Mucosa of stomach (tissue), 1 donor: ENCODE measurements around the gene PVALEF.

ENCODE experiments used
- H3K27me3 ChIP-seq: one replicate; pipeline ENCODE4 v1.7.0; 2013; ENCODE audit warnings: mild to moderate bottlenecking, low read length; ENCODE audit not compliant: control insufficient read depth, insufficient read depth
- H3K36me3 ChIP-seq: one replicate; pipeline ENCODE4 v1.7.0; 2013; ENCODE audit warnings: low read length; ENCODE audit not compliant: control insufficient read depth, insufficient read depth
- H3K4me1 ChIP-seq: one replicate; pipeline ENCODE4 v1.7.0; 2013; ENCODE audit warnings: mild to moderate bottlenecking, low read length; ENCODE audit not compliant: control insufficient read depth, insufficient read depth
- H3K4me3 ChIP-seq: one replicate; pipeline ENCODE4 v1.7.0; 2013; ENCODE audit warnings: low read length
- H3K9ac ChIP-seq: one replicate; pipeline ENCODE4 v1.7.0; 2013; ENCODE audit warnings: mild to moderate bottlenecking, low read length, moderate library complexity
- H3K9me3 ChIP-seq: one replicate; pipeline ENCODE4 v1.7.0; 2013; ENCODE audit warnings: mild to moderate bottlenecking, low read length, moderate library complexity; ENCODE audit not compliant: control insufficient read depth
- donor health status: Pancreatic carcinoma.

Gene PVALEF

DNA sequence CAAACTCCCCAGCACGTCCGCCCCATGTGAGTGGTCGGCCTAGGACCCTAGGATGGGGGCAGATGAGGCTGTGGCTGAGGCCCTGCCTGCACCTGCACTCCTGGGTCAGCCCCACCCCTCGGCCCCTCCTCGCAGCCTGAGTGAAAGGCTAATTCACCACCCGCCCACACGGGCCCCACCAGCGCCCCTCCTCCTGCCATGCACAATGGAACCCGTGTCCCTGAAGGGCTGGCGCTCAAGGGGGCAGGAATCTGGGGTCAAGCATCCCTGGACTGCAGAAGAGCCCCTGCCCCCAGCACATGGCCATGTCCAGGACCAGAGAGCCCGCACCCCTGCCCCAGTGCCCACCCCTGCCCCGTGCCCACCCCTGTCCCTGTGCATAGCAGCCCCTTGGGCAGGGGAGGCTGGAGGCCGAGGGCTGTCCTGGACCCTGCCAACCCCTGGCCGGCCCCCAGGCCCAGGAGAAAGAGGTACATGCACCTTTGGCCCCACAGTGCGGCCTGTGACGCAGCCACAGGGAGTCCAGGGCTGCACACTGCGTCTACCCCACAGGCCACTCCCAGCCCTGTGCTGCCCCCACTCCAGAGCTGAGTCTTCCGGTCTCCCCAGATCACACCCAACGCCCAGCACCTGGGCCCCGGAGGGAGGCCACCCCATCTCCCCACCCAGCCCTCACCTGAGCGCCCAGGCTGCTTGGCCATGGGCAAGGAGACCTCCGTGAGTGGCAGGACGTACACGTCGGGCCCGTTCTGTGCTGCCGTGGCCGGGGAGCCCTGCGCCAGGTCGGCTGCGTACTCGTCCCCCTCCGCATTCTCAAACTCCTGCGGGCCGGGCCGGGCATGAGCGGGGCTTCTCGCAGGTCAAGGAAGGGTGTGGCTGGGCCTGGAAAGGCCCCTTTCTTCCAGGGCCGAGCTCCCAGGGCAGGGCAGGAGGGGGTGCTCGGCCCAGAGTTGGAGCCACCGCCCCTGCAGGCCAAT, 34.6 kb upstream of the PVALEF start:
- H3K9ac ChIP-seq = peak overlapping the region; percentile 51
- no peak overlapping the region for H3K4me3 ChIP-seq
- H3K27me3 ChIP-seq = no peaks in the 10 kb centered on the region
- H3K9me3 ChIP-seq = no peaks in the 10 kb centered on the region
- no peaks in the 10 kb centered on the region for H3K36me3 ChIP-seq
- peaks cover 10% of the 10 kb centered on the region for H3K4me1 ChIP-seq

DNA sequence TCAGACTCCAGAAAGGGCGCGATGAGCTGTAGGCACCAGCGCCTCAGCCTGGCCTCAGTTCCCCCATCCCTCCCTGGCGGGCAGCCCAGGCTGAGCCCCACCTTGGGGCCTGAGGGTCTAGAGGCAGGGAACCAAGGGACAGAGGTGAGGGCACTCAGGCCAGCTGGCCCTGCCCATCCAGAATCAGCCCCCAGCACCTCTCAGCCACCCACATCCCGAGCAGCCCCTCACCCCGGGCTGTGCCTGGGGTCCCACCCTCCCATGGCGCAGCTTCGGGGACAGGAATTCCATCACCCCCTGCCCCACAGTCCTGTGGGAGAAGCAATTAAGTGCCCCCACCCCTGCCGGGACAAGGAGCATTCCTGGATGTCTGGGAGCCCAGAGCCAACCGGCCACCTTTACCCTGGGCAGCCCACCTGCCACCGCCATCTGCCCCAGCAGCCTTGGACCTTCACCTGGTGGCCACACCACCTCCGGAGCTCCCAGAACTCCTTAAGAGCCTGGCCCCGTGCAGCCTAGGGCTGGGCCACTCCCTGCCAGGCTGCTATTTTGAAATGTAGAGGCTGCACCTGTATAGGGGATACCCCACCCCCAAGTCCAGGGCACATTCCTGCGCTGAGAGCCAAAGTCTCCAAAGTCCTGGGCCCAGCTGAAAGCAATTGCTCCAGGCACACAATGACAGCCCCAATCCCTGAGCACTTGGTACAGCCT, 33.7 kb upstream of the PVALEF start:
- H3K27me3 ChIP-seq = no peaks in the 10 kb centered on the region
- H3K4me1 ChIP-seq = peaks cover 10% of the 10 kb centered on the region
- no peaks in the 10 kb centered on the region for H3K9me3 ChIP-seq
- peak overlapping the region; percentile 51 for H3K9ac ChIP-seq
- H3K36me3 ChIP-seq = no peaks in the 10 kb centered on the region
- H3K4me3 ChIP-seq = no peak overlapping the region

DNA sequence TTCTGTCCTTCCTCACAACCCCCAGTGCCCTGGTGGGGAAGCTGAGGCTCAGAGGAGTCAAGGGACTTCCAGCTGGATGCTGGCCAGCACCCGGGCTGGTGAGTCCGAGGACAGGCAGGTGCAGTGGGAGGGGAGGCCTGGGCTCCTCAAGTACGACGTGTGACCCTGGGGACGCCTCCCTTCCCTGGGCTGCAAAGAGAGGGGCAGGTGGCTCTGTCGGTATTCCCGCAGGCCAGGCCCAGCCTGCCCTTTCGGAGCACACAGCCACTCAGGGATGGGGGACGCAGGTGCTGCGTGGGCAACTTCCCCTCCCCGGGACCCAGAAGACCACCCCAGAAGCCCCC, 33.1 kb upstream of the PVALEF start:
- Histone ChIP-seq H3K36me3 (no peaks in the 10 kb centered on the region), H3K27me3 (no peaks in the 10 kb centered on the region), H3K4me1 (peaks cover 10% of the 10 kb centered on the region), H3K9me3 (no peaks in the 10 kb centered on the region), H3K9ac (peak overlapping the region; percentile 1), H3K4me3 (no peak overlapping the region)

DNA sequence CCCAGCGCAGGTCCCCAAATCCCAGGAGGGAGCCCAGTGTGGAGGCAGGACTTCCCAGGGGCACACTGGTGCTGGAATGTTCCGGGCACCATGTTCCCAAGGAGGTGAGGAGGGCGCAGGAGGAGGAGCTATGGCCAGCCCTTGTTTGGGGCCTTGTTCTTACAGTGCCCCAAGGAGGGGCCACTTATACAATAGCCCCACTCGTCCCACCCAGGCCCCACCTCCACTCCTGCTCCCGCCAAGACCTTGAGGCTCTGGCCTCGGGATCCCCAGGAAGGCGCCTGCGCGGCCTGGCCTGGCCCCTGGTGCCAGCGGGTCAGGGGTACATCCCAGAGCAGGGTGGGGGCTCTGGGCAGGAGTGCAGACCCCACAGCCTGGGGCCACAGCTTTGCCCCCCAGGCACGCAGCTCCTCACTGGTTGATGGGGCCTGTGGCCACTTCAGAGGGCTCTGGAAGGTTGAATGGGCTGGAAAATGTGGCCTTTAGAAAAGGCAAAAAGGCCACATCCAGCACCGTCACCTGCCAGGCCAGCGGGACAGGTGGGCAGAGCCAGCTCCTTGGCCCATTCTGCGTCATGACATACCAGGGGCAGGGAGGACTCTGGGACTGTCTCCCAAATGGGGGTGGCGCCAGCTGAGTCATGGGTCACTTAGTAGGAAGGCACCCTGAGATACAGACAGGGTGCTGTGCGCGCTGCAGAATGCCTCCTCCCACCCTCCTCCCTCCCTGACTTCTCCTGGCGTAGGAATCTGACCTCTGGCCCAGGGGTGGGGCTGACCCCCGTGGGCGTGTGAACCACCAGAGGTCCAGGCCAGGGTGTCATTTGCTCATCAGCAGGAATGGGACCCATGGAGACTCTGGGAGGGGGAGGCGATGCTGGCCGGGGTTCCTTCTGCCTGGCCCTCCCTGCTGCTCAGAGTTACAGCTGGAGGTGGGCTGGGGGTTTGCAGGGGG, 32.3 kb upstream of the PVALEF start:
- Histone ChIP-seq H3K4me1 (peaks cover 10% of the 10 kb centered on the region), H3K4me3 (no peak overlapping the region), H3K9ac (no peak overlapping the region), H3K9me3 (no peaks in the 10 kb centered on the region), H3K36me3 (no peaks in the 10 kb centered on the region), H3K27me3 (no peaks in the 10 kb centered on the region)

DNA sequence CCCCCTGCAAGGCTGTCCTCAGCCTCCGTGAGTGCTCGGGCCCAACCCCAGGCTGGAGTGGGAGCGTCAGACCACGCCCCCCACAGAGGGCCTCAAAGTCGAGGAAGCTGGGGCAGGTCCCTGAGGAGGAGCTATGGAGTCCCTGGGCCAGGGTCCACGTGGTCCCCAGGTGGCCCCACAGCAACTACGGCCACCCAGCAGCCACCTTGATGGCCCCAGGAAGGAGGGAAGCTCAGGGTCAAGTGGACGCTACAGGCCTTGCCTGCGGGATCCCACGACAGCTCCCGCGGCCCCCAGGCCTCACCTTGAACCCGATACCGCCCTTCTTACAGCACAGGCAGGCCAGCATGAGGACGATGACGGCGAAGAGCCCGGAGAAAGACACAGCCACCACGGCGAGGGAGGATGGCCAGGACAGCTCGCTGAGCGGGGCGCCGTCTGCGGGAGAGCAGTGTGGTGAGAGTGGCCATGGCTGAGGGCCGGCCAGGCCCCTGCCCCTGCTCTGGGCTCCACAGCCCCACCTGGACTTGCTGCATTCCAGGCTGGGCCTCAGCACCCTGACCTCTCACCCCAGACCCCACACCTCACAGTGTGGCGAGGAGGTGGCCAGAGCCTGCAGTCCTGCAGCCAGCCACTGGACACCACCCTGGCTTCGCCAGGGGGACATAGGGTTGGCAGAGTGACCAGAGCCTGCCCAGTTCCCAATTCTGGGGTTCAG, 31.1 kb upstream of the PVALEF start:
- Histone ChIP-seq H3K4me1 (peaks cover 10% of the 10 kb centered on the region), H3K9ac (no peak overlapping the region), H3K4me3 (no peak overlapping the region), H3K27me3 (no peaks in the 10 kb centered on the region), H3K9me3 (no peaks in the 10 kb centered on the region), H3K36me3 (no peaks in the 10 kb centered on the region)

DNA sequence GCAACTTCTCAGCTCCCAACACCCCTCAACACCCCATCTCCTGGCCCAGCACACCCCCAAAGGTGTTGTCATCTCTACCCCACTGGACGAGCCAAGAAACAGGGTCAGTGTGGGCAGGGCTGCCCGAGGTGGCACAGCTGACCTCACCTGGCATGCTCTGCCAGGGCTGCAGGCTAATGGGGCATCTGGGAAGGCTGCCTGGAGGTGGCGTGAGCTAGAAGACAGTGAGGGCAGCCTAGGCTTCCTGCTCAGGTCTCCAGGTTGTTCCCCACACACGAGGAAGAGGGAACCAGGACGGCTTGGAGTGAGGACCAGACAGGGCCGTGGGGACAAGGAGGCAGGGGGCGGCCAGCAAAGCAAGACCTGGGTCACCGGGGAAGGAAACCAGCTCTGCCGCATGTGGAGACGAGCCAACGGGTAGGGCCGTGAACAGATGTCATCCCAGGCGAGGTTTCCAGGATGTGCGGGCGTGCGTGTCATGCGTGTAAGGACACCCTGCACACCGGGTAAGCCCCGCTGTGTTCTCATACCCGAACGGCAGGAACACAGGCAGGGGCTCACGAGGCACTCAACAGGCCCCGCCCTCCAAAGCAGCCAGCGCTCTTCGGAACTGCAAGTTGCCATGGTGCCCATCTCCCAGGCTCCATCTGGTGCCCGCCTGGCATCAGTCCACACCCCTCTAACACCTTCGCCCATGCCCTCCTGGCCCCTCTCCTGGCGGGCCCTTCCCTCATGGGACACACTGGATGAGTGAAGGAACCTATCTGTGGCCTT, 29.6 kb upstream of the PVALEF start:
- H3K9ac ChIP-seq = peak overlapping the region; percentile 43
- no peaks in the 10 kb centered on the region for H3K27me3 ChIP-seq
- H3K4me1 ChIP-seq = peaks cover 10% of the 10 kb centered on the region

DNA sequence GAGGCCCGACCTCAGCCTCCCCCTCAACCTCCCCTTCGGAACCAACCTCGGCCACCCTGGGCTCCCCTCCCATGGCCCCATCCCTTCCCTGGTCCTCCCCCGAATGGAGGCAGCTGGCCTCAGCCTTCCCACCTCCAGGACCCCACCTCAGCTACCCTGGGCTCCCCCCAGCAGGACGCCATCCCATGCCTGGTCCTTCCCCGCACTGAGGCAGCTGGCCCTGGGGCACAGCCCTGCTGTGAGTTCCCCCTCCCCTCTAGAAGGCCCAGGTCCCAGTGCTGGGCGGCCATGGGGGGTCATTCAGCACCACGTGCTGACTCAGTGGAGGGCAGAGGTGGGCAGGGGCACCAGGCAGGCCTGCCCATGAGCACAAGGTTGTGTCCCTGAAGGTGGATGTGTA, 28.9 kb upstream of the PVALEF start:
- Histone ChIP-seq H3K9ac (no peak overlapping the region), H3K4me3 (no peak overlapping the region), H3K9me3 (no peaks in the 10 kb centered on the region), H3K27me3 (no peaks in the 10 kb centered on the region), H3K4me1 (peaks cover 10% of the 10 kb centered on the region), H3K36me3 (no peaks in the 10 kb centered on the region)

More for the DNA sequence above, 29.6 kb upstream of the PVALEF start:
- Histone ChIP-seq H3K4me3 (no peak overlapping the region), H3K36me3 (no peaks in the 10 kb centered on the region), H3K9me3 (no peaks in the 10 kb centered on the region)

DNA sequence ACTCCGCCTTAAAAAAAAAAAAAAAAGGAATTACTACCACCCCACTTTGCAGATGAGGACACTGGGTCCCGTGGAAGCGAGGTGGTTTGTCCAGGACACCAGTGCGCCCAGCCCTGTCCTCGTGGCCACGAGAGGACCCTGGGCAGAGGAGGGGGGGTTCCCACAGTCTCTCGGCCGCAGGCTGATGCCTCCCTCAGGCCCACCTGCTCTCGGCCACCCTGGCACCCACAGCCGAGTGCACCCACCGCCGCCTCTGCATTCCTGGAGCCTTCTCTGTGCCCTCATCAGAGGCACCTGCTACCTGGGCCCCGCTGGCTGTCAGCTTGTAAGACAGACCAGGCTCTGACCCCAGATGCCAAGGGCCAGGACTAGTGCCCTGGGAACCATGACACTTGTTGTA, 28.1 kb upstream of the PVALEF start:
- Histone ChIP-seq H3K4me3 (no peak overlapping the region), H3K27me3 (no peaks in the 10 kb centered on the region), H3K9ac (no peak overlapping the region), H3K36me3 (no peaks in the 10 kb centered on the region), H3K4me1 (peaks cover 3% of the 10 kb centered on the region), H3K9me3 (no peaks in the 10 kb centered on the region)

DNA sequence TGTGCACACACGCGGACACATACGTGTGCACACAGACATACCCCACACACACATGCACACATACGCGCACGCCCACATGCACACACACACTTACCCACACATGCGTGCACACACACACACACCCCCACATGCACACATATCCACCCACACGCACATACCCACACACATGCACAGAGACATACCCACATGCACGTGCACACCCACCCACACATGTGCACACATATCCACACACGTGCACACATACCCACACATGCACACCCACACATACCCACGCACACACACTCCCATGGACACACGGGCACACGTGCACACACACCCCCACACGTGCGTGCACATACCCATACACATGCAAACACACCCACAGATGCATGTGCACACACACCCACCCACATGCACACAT, 27.2 kb upstream of the PVALEF start:
- H3K4me3 ChIP-seq = no peak overlapping the region
- H3K9me3 ChIP-seq = no peaks in the 10 kb centered on the region
- no peaks in the 10 kb centered on the region for H3K27me3 ChIP-seq
- H3K36me3 ChIP-seq = no peaks in the 10 kb centered on the region
- H3K4me1 ChIP-seq = peaks cover 9% of the 10 kb centered on the region
- no peak overlapping the region for H3K9ac ChIP-seq

DNA sequence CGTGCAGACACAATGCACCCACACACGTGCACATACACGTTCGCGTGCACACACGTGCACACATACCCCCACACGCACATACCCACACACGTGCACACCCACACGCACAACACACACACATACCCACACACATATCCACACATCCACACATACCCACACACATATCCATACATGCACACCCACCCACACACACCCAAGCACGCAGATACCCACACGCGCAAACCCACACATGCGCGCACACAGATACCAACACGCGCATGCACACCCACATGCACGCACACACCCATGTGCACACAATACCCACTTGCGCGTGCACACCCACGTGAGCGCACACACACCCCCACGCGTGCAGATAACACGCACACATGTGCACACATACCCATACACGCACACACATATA, 26.8 kb upstream of the PVALEF start:
- Histone ChIP-seq H3K36me3 (no peaks in the 10 kb centered on the region), H3K27me3 (no peaks in the 10 kb centered on the region), H3K9me3 (no peaks in the 10 kb centered on the region), H3K4me1 (peaks cover 10% of the 10 kb centered on the region), H3K4me3 (no peak overlapping the region), H3K9ac (no peak overlapping the region)

DNA sequence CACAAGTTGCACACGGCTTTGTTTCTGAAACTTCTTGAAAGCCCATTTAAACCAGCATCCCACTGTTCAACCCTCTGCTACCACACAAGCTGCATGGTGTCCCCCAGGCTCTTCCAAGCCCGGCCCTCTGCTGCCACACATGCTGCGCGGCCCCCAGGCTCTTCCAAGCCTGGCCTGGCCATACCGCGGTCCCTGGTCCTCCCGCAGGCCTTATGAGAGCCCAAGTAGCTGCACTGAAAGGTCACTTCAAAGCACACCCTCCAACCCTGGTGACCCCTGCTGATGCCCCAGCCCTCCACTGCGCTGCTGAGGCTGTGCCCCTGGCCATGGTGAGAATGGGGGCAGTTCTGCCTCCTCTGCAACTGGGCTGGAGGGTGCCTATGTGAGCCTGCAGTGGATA, 25.9 kb upstream of the PVALEF start:
- Histone ChIP-seq H3K9ac (no peak overlapping the region), H3K4me1 (peaks cover 10% of the 10 kb centered on the region), H3K27me3 (no peaks in the 10 kb centered on the region)

More for the DNA sequence above, 25.9 kb upstream of the PVALEF start:
- no peaks in the 10 kb centered on the region for H3K36me3 ChIP-seq
- H3K4me3 ChIP-seq = no peak overlapping the region
- no peaks in the 10 kb centered on the region for H3K9me3 ChIP-seq
